Measurements from ENCODE around the gene SLC50A1.

DNA sequence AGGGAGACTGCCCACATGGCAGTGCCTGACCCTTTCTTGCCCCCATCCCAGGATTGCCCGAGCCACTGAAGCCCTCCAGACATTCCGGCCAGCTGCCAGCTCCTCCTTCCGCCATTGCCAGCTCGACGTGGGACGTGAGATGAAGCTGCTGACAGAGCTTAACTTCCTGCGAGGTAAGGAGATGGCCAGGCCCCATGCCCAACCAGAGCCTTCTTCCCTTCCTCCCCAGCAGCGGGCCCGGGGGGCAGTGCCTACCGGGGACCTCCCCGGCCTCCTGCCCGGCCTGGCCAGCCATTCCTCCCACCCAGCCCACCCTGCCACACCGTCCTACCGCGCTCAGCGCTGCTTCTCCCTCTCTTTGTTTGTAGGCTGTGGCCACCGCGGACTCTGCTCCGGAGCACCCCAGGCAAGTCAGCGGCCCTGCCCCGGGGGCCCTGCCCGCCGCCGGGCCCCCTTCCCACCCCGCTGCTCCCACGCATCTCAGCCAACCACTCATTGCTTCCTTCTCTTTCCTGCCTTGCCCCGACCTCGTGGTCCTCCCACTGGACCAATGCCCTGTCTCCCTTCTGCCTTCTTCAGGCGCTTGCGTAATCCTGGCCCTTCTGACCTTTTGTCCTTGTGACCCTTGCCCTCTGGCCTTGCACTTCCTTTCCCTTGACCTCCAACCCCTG lies 42.9 kb downstream of the SLC50A1 start:
- TF ChIP-seq, protein P1, sequence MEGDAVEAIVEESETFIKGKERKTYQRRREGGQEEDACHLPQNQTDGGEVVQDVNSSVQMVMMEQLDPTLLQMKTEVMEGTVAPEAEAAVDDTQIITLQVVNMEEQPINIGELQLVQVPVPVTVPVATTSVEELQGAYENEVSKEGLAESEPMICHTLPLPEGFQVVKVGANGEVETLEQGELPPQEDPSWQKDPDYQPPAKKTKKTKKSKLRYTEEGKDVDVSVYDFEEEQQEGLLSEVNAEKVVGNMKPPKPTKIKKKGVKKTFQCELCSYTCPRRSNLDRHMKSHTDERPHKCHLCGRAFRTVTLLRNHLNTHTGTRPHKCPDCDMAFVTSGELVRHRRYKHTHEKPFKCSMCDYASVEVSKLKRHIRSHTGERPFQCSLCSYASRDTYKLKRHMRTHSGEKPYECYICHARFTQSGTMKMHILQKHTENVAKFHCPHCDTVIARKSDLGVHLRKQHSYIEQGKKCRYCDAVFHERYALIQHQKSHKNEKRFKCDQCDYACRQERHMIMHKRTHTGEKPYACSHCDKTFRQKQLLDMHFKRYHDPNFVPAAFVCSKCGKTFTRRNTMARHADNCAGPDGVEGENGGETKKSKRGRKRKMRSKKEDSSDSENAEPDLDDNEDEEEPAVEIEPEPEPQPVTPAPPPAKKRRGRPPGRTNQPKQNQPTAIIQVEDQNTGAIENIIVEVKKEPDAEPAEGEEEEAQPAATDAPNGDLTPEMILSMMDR (IDR thresholded peaks at IDR 0.05): no peak
- TF ChIP-seq, protein P2, sequence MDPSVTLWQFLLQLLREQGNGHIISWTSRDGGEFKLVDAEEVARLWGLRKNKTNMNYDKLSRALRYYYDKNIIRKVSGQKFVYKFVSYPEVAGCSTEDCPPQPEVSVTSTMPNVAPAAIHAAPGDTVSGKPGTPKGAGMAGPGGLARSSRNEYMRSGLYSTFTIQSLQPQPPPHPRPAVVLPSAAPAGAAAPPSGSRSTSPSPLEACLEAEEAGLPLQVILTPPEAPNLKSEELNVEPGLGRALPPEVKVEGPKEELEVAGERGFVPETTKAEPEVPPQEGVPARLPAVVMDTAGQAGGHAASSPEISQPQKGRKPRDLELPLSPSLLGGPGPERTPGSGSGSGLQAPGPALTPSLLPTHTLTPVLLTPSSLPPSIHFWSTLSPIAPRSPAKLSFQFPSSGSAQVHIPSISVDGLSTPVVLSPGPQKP (IDR thresholded peaks at IDR 0.05; ENCODE audit: low read depth, low read length): no peak
- no peak for TF ChIP-seq BHLHE40 (IDR thresholded peaks at IDR 0.05; ENCODE audit: low read depth, low read length)
- no peak for TF ChIP-seq POLR2A (IDR thresholded peaks at IDR 0.05; ENCODE audit: low read length)
- no peak for TF ChIP-seq NPAS2 (CRISPR knock-in tag; IDR thresholded peaks at IDR 0.05; ENCODE audit: borderline replicate concordance)
- no peak for TF ChIP-seq RAD21 (conservative IDR thresholded peaks at IDR 0.05 in 1 of 2, IDR thresholded peaks at IDR 0.05 in 1 of 2)
- TF ChIP-seq MYC (IDR thresholded peaks at IDR 0.05; ENCODE audit: borderline replicate concordance, low read length): no peak
- no peak for TF ChIP-seq MAZ (IDR thresholded peaks at IDR 0.05; ENCODE audit: borderline replicate concordance, low read depth, low read length)
- no peak for TF ChIP-seq HDAC2 (IDR thresholded peaks at IDR 0.05)

Measured in A549 (cell line).